ENCODE data around the gene COQ7.

The COQ7 gene

GRCh38 chr16:19086322-19087199 is 19.1 kb downstream of the COQ7 start:
- peak; percentile 89 for DNase-seq

DNA sequence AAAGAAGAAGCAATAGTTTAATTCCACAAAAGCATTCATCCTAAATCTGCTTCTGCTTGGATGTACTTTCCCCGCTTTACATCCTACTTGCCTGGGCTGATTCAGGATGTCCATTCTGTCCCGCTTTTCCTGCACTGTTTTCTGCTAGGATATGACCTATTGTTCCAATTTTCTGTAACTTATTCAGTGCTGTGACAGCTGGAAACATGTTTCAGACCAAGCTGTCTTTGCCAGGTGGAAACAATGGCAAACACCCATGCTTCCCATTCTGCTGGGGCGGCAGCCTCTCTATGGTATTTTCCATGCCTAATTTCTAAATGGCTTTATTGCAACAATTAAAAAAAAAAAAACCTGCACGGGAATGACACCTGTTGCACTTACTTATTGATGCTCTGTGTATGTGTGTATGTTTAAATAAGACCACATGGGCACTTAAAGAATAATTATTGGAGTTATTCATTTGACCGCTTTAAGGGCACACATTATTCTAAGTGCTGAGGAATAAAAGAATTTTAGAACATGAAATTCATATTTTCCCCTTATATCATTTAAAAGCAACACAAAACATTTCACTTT is 21.0 kb downstream of the COQ7 start:
- DNase-seq: no peak

GRCh38 chr16:19089410-19089955 is 22.1 kb downstream of the COQ7 start:
- no peak for DNase-seq

GRCh38 chr16:19090916-19091315 is 23.5 kb downstream of the COQ7 start:
- DNase-seq: no peak

GRCh38 chr16:19092653-19093410 is 25.4 kb downstream of the COQ7 start:
- DNase-seq: no peak

DNA sequence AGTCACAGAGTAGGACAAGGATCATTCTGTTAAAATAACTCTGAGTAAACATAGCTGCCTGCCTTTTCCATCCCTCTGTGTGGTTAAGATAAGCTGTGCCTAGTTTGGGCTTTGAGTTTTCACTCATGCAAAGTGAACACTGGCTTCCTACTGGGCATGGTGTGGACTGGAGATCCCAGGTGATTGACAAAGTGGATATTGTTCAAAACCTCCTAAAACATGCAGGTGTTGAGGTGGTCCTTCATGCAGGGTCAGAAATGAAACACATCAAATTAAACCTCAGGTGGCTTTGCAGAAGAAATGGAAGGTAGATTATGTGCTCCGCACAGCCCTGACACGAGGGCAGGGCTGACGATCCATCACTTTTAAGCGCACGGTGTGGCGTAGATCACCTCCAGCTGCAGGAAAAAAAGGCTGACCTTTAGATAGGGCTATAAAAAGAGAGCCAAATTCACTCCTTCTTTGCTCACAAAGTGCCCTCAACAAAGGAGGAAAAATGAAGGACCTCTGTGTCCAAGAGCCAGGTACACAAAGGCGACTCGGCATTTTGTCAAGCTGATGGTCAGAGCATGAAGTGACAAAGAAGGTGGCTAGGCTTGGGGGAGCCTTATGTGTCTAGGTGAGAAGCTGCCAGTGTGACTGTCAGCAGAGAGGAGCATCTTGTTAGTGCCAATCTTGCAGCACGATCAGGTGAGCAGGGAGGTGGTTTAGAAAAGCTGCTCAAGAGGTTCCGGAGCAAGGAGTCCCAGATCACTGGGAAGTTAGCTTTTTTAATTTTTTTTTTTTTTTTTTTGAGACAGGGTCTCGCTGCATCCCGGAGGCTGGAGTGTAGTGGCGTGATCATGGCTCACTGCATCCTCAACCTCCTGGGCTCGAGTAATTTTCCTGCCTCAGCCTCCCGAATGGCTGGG is 26.5 kb downstream of the COQ7 start:
- no peak for DNase-seq

GRCh38 chr16:19094542-19095365 is 27.3 kb downstream of the COQ7 start:
- DNase-seq: peak; percentile 40

DNA sequence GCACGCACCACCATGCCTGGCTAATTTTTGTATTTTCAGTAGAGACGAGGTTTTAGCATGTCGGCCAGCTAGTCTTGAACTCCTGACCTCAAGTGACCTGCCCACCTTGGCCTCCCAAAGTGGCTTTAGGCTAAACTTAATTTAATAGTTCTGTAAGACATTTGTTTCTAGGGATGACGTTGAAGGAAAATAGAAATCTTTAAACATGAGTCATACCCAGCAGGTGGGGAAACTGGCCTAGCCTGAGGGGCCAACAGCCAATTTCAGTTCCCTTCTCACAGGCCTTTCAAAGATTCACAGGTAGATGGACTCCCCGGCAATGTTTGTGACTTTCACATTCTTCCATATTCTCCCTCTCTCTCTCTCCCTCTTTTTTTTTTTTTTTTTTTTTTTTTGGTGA is 28.2 kb downstream of the COQ7 start:
- DNase-seq: no peak

DNA sequence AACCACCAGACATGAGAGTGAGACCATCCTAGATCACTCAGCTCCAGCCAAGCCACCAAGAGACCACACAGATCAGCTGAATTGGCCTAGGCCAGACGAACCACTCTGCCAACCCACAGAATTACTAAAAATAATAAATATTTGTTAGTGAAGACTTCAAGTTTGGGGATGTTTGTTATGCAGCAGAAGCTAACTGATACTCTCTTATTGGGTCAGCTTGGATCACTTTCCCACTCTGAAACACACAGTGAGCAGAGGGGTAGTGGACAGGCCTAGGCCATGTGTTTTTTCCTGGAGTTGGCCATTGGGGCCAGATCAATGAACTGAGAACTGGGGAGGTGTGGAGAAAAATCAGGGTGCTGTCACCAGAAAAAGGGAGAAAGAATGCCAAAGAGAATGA is 30.8 kb downstream of the COQ7 start:
- DNase-seq: no peak

DNA sequence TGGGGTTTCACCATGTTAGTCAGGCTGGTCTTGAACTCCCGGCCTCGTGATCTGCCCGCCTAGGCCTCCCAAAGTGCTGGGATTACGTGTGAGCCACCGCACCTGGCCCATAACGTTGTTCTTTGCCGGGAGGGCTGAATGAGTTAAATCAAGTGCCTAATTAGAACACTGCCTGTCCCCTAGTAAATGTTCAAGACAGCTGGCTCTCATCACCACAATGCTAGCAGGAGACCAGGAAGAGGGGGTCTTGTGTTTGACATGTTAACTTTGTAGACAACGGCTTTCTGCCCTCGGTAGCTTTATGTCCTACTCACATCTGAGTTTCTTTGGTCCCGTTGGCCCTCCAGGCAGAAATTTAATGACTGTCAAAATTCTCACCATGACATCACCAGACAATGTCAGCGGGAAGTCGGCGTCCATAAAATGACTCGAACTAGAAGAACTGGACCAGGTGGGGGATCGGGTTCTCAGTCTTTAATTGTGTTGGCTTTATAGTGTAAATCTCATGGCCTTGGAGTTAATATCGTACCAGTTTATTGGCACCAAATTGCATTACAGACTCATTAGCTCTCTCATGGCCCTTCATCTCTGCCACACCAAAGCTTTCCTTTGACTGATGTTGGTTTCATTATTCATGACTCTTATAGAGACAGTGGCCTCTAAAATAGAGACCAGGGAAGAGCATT is 34.9 kb downstream of the COQ7 start:
- DNase-seq: no peak

- no peak for DNase-seq
These were observed 37.2 kb downstream of the COQ7 start for GRCh38 chr16:19104607-19105006.

DNA sequence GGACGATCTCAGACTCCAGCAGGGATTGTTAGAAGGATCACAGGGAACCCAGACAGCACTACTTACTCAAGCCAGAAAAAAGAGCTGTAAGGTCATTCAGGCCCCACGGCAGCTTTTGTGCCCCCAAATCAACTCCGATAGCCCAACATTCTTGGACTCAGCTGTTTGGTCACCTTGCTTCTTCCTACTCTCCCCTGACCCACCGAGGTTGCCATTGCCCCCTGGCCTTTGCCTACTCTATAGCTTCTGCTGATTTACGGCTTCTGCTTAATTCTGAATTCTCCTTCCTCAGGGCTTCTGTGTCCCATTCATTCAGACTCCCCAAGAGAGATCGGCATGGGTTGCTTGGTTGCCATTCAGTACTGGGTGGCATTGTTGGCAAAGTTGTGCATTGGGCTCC is 37.7 kb downstream of the COQ7 start:
- DNase-seq: no peak

DNA sequence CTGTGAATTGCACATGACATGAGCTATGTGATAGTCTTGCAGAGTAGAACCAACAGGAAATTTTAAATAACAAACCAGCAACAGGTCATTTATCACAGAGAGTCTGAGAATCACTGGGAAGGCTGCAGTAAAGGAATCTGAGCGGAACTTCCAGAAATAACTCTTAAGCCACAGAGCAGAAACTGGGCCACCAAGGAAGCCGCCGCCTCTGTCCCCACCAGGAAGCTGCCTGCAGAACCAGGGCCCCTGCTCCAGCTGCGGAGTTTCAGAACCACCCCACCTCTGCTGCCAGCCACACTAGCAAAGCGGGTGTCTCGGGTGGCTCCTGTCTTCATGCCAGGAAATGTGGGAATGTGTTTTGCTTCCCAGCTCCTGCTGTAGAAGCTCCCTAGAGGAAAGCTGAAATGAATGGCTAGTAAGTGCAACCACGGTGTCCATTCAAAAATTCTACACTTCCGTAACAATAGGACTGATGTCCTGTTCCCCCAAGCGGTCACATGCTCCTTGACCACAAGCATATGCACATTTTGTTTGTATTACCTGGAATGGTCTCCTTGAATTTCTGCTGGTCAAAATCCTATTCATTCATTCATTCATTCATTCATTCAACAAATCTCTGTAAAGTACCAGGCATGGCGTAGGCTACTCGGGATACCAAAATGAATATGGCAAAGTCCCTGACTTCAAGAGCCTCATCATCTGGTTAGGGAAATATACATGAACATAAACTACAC is 38.6 kb downstream of the COQ7 start:
- DNase-seq: no peak

DNA sequence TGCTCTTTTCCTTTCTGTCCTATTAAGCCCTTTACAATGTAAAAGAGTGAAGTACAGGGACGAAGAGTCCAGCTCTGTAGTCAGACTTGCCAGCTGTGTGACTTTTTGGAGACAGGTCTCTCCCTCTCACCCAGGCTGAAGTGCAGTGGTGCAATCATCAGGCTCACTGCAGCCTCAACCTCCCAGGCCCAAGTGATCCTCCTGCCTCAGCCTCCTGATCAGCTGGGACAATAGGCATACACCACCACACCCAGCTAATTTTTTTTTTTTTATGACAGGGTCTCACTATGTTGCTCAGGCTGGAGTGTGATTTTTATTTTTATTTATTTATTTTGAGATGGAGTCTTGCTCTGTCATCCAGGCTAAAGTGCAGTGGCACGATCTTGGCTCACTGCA is 39.2 kb downstream of the COQ7 start:
- no peak for DNase-seq

GRCh38 chr16:19108409-19109287 is 41.2 kb downstream of the COQ7 start:
- no peak for DNase-seq

DNA sequence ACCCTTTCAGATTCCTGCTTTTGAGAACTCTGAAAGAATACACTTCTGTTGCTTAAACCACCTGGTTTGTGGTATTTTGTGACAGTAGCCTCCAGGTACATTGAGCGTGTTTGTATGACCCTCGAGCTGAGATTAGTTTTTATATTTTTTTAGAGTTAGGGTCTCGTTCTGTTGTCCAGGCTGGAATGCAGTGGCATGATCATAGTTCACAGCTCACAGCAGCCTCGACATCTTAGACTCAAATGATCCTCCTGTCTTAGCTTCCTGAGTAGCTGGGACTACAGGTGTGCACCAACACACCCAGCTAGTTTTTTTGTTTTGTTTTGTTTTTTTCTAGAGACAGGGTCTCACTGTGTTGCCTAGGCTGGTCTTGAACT is 41.9 kb downstream of the COQ7 start:
- no peak for DNase-seq

DNA sequence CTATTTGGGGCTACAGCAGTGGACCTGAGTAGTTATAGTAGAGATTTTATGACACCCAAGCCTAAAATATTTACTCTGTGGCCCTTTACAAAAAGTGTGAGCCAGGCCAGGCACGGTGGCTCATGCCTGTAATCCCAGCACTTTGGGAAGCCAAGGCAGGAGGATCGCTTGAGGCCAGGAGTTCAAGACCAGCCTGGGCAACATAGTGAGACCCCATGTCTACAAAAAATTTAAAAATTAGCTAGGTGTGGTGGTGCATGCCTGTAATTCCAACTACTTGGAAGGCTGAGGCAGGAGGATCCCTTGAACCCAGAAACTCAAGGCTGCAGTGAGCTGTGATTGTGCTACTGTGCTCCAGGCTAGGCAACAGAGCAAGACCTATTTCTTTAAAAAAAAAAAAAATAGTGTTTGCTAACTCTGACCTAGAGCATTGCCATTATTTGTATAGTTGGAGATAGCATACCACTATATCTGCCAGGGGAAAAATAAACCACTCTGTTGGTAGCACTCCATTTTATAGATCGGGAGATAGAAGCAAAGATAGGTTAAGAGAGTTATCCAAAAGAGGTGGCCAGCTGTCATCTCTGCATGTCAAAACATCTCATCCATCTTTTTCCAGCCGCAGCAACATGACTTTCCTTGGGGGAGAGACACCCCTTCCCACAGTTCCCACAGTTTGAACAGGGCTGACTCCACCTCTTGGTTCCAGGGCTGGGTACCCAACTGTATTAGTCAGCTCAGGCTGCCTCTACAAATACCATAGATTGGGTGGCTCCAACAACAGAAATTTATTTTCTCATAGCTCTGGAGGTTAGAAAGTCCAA is 43.3 kb downstream of the COQ7 start:
- DNase-seq: no peak

DNA sequence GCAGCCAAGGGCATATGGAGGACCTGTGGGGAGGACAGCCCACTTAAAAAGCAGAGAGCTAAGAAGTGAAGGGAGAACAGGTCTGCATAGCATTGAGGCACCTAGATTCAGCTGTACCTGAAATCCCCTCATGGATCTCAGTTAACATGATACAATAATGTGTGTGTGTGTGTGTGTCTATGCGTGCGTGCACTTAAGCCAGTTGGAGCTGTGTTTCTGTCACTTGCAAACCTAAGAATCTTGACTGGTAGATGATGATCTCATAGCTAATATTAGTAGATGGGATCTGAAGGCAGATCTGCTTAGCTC is 44.6 kb downstream of the COQ7 start:
- DNase-seq: no peak
